Activated CD8-positive, alpha-beta T cell treated with anti-CD3 and anti-CD28 coated beads, Interleukin-2, amount 10 ng/mL, durations not matched to agents 7 days and 5 days (primary cell): ENCODE results near the gene DHDH. TPM values are rescaled to one million over a fixed set of nuclear protein-coding genes. Genes with fewer than 3 reads are reported as not detected.

Experiments
- ATAC-seq: fragments of 150-1000 bp; cut with Tn5 transposase; one replicate; pipeline ENCODE4 v1.10.0; 2021; ENCODE audit warnings: moderate library complexity
- CTCF ChIA-PET: fragments of 350-600 bp; sonication (Branson Sonifier 250); formaldehyde crosslinking; loops from one replicate; lab custom pipeline; 2021; ENCODE audit warnings: antibody characterized with exemption; lab: Charles Lee
- POLR2A ChIA-PET: fragments of 350-600 bp; sonication (Branson Sonifier 250); formaldehyde crosslinking; loops from one replicate; lab custom pipeline; 2021; ENCODE audit warnings: antibody characterized with exemption; lab: Charles Lee
- DNase-seq: peaks from one replicate; pipeline ENCODE4 v3.0.0-alpha.2; 2020
- H3K27ac Mint-ChIP-seq: one replicate; pipeline ENCODE4 v1.8.0; 2021; ENCODE audit warnings: mild to moderate bottlenecking, mixed read lengths
- H3K27me3 Mint-ChIP-seq: one replicate; pipeline ENCODE4 v1.8.0; 2021; ENCODE audit warnings: low read depth, mixed read lengths
- H3K36me3 Mint-ChIP-seq: one replicate; pipeline ENCODE4 v1.8.0; 2021; ENCODE audit warnings: low read depth, mixed read lengths
- H3K4me1 Mint-ChIP-seq: one replicate; pipeline ENCODE4 v1.8.0; 2021; ENCODE audit warnings: low read depth, mixed read lengths
- H3K4me3 Mint-ChIP-seq: one replicate; pipeline ENCODE4 v1.8.0; 2021; ENCODE audit warnings: mild to moderate bottlenecking, mixed read lengths
- H3K9me3 Mint-ChIP-seq: one replicate; pipeline ENCODE4 v1.8.0; 2022; ENCODE audit warnings: mixed read lengths; ENCODE audit not compliant: insufficient read depth
- total RNA-seq, 2 experiments: library from RNA; stranded (reverse); gene quantifications; one replicate each; pipeline ENCODE4 v1.2.3, GENCODE V29; 2021

The DHDH gene
- total RNA-seq, 2 experiments from 2014 or later = 1.6 to 1.9 TPM

DNA sequence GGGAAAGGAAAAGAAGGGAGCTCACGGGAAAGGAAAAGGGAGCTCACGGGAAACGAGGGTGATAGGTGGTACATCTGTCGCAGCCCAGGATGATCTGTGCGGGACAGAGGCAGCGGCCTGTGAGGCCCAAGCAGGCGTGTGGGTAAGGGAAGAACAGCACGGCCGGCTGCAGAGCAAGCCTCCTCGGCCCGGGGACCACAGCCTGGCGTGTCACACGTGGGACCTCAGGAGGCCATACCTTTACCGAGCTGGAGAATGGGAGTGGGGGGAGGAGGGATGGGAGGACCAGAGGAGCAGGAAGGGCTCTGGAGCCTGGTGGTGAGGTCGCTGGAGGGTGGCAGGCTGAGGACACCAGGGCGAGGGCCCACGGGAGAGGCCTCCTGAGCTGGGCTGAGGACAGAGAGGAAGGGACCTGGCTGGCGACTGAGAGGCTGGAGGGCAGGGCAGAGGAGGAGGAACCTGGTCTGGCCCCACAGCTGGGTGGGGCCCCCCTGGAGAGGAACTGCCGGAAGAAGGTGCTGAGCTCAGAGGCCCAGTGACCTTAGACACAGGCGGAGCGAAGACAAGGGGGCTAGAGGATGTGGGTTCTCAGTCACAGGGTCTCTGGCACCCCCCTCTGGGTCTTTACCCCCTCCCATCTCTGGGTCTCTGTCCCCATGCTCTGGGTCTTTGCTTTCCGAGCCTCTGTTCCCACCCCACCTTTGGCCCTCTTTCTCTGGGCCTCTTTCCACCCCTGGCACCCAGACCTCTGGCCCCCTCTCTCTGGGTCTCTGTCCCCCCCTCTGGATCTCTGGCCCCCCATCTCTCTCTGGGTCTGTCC is 28.7 kb downstream of the DHDH start:
- Mint-ChIP-seq H3K9me3 (no peaks in the 10 kb centered on the region), H3K4me3 (peak overlapping the region; percentile 96), H3K27me3 (no peaks in the 10 kb centered on the region), H3K4me1 (peaks cover 86% of the 10 kb centered on the region), H3K36me3 (peaks cover 64% of the 10 kb centered on the region), H3K27ac (peak overlapping the region; percentile 96)
- DNase-seq (peak; percentile 78), ATAC-seq (peak; percentile 27)
- ChIA-PET CTCF (interaction anchor here (0.6 to 1.7 kb wide), 4 partner anchors 8 to 62 kb away, joined by 3 to 13 read pairs (median 4); partner anchors contain the start of genes GYS1, NUCB1 and RUVBL2), POLR2A (interaction anchor here (0.7 to 1.6 kb wide), 8 partner anchors 8 to 174 kb away, joined by 3 to 15 read pairs (median 5); partner anchors contain the start of genes BAX, GYS1, NUCB1 and PPP1R15A)

DNA sequence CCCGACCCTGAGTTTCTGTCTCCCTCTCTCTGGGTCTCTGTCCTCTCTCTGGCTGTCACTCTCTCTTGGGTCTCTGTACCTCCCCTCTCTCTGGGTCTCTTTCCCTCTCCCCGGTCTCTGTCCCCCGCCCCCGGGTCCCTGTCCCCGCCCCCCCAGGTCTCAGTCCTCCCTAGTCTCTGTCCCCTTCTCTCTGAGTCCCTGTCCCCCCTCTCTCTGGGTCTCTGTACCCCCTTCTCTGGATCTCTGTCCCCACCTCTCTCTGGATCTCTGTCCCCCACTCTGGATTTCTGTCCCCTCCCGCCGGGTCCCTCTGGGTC is 29.3 kb downstream of the DHDH start:
- Mint-ChIP-seq H3K4me1 (peaks cover 85% of the 10 kb centered on the region), H3K27ac (peak overlapping the region; percentile 96), H3K9me3 (no peaks in the 10 kb centered on the region), H3K4me3 (peak overlapping the region; percentile 96), H3K36me3 (peaks cover 64% of the 10 kb centered on the region), H3K27me3 (no peaks in the 10 kb centered on the region)
- ATAC-seq (no peak), DNase-seq (no peak)
- ChIA-PET POLR2A (interaction anchor here (0.7 to 1.6 kb wide), 6 partner anchors 8 to 175 kb away, joined by 3 to 14 read pairs (median 5); partner anchors contain the start of genes GYS1, PPP1R15A and RUVBL2), CTCF (interaction anchor here (1.0 to 1.7 kb wide), 2 partner anchors 8 to 31 kb away, joined by 6 to 13 read pairs; partner anchors contain the start of genes GYS1 and RUVBL2)

DNA sequence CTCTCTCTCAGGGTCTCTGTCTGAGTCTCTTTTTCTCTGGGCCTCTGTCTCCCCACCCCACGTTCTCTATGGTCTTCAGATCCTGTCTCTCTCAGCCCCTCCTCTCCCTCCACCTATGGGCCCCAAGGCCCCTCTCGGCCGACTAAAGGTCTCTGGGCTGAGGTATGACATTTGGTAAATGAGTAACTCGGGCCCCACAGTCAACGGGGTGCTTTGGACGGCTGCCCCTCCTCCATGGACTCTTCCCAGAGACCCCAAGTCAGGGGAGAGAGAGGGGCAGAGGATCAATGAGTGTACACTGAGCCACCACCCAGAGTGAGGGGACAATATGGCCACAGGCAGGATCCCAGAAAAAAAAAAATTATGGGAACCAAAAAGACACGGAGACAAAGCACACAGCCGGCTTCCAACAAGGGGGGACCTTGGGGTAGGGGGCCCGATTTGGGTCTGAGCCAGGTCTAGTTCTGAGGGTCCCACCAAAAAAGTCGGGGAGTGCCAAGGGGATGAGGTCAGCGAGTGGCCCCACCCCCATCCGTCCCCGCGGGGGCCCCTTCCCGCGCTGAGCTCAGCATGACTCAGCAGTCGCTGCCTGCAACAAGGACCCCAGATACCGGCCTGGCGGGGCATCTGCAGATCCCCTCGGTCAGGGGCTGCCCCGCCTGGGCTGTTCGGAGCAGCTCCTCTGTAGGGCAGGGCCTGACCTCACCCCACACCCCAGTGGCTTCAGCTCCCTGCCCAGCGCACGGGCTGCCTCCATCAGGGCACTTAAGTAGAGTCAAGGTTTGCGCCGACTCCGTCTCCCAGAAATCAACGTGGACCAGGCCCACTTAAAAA is 30.1 kb downstream of the DHDH start:
- Mint-ChIP-seq H3K4me1 (peaks cover 83% of the 10 kb centered on the region), H3K4me3 (peak overlapping the region; percentile 96), H3K36me3 (peaks cover 62% of the 10 kb centered on the region), H3K27me3 (no peaks in the 10 kb centered on the region), H3K9me3 (no peaks in the 10 kb centered on the region), H3K27ac (peak overlapping the region; percentile 96)
- POLR2A ChIA-PET = interaction anchor here (0.8 to 5.4 kb wide), 9 partner anchors 9 to 1412 kb away, joined by 3 to 54 read pairs (median 4); partner anchors contain the start of genes BAX, NUCB1 and PPP1R15A
- CTCF ChIA-PET = interaction anchor here (1.0 to 1.6 kb wide), 5 partner anchors 30 to 176 kb away, joined by 3 to 6 read pairs (median 3); partner anchors contain the start of genes GYS1, NUCB1 and RUVBL2
- ATAC-seq (no peak), DNase-seq (peak; percentile 78)

DNA sequence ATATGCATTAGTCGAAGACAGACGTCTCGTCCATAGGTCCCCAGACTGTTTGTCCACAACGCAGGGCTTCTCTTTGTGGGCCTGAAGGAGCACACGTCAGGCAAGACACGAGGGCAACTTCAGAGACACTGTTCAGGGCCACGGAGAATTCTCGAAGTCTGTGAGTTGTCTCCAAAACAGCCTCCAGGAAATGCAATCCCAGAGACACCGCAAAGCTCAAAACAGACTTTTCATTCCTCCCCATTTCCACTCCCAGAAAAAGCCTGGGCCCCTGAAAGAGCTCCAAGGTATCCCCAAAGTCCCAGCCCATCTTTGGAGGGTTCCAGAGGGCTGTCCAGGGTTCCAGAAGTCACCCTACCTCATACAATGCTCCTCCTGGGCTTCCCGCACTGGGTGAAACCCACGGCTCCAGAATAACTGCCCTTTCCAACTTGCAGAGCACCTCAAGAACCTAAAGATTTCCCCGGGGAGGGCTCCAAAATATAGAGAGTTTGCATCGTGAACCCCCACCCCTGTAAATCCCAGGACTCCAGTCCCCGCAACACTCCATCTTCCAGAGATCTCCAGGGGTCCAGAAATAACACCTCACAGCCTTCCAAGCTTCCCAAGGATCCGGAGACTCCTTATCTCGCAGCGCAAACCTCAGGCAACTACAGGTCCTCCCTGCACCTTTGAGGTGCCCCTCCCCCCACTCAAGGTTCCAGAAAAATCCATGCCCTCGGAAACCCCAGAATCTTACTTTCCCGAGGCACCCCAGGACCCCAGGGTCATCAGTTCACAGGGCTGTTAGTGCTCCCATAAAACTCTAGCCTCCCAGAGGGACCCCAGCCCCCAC is 30.9 kb downstream of the DHDH start:
- peaks cover 60% of the 10 kb centered on the region for H3K36me3 Mint-ChIP-seq

DNA sequence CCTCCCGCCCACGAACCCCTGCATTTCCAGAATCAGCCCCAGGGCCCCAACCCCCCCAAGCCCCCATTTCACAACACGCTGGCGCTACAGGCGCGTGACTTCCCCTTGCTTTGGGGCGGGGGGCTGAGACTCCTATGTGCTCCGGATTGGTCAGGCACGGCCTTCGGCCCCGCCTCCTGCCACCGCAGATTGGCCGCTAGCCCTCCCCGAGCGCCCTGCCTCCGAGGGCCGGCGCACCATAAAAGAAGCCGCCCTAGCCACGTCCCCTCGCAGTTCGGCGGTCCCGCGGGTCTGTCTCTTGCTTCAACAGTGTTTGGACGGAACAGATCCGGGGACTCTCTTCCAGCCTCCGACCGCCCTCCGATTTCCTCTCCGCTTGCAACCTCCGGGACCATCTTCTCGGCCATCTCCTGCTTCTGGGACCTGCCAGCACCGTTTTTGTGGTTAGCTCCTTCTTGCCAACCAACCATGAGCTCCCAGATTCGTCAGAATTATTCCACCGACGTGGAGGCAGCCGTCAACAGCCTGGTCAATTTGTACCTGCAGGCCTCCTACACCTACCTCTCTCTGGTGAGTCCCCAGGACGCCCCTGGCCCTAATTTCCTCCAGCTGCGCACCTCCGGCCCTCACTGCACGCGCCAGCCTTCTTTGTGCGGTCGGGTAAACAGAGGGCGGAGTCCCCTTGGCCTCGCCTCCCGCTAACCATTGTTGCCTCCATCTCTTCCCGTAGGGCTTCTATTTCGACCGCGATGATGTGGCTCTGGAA is 31.7 kb downstream of the DHDH start, which contains the start of gene FTL:
Gene FTL (plus strand): TSS at position 270 of the 766 bp plus-strand sequence. CDS start 199 bp downstream, at position 469.
- CTCF ChIA-PET = interaction anchor here (2.1 to 3.8 kb wide), 2 partner anchors 28 to 170 kb away, joined by 7 to 23 read pairs; partner anchors contain the start of genes GYS1 and RUVBL2
- DNase-seq (peak; percentile 94), ATAC-seq (peak; percentile 72)
- Mint-ChIP-seq H3K4me3 (peak within 1 kb of the TSS; percentile 96), H3K36me3 (peaks cover 60% of the 10 kb centered on the region), H3K27me3 (no peaks in the 10 kb centered on the region), H3K4me1 (peaks cover 73% of the 10 kb centered on the region), H3K27ac (peak within 1 kb of the TSS; percentile 96), H3K9me3 (no peaks in the 10 kb centered on the region)
- POLR2A ChIA-PET = interaction anchor here (0.7 to 5.4 kb wide), 6 partner anchors 8 to 91 kb away, joined by 3 to 54 read pairs (median 6); partner anchors contain the start of genes BAX, NUCB1 and PPP1R15A

More for the DNA sequence above, 30.9 kb downstream of the DHDH start:
- Mint-ChIP-seq H3K9me3 (no peaks in the 10 kb centered on the region), H3K4me3 (peak overlapping the region; percentile 96), H3K27ac (peak overlapping the region; percentile 96), H3K4me1 (peaks cover 77% of the 10 kb centered on the region), H3K27me3 (no peaks in the 10 kb centered on the region)
- DNase-seq (no peak), ATAC-seq (no peak)
- CTCF ChIA-PET = interaction anchor here (1.0 to 3.8 kb wide), 6 partner anchors 28 to 177 kb away, joined by 3 to 23 read pairs (median 3); partner anchors contain the start of genes GYS1, NUCB1 and RUVBL2
- POLR2A ChIA-PET = interaction anchor here (0.6 to 5.4 kb wide), 12 partner anchors 10 to 1411 kb away, joined by 3 to 54 read pairs (median 4); partner anchors contain the start of genes BAX, NUCB1 and PPP1R15A

DNA sequence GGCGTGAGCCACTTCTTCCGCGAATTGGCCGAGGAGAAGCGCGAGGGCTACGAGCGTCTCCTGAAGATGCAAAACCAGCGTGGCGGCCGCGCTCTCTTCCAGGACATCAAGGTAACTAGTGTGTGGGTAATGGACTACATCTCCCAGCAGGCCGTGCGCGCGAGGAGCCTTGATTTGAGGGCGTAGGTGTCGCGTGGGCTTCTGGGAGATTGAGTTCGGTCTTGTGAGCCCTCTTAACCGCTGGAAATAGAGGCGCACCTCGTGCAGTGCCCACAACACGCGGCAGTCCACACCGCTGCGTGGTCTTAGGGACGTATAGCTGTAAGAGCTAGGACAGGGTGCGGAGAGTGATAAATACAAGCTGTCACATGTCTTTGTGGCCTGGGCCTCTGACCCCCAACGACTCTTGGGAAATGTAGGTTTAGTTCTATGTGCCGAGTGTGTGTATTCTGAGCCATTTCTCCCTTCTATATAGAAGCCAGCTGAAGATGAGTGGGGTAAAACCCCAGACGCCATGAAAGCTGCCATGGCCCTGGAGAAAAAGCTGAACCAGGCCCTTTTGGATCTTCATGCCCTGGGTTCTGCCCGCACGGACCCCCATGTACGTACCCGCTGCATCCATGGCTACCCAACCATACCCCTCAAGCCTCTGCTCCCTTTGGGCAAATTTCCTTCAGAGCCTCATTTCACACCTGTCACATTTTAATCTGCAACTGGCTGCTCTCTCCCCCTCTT is 32.5 kb downstream of the DHDH start:
- peak overlapping the region; percentile 96 for H3K27ac Mint-ChIP-seq
- H3K36me3 Mint-ChIP-seq = peaks cover 58% of the 10 kb centered on the region
- H3K27me3 Mint-ChIP-seq = no peaks in the 10 kb centered on the region
- no peaks in the 10 kb centered on the region for H3K9me3 Mint-ChIP-seq
- ChIA-PET CTCF (interaction anchor here (1.3 to 3.8 kb wide), 4 partner anchors 27 to 171 kb away, joined by 4 to 23 read pairs (median 6); partner anchors contain the start of genes DHDH, GYS1 and RUVBL2), POLR2A (interaction anchor here (0.5 to 5.4 kb wide), 8 partner anchors 9 to 562 kb away, joined by 3 to 54 read pairs (median 4); partner anchors contain the start of genes BAX, NUCB1, PPP1R15A and RCN3)
- peaks cover 72% of the 10 kb centered on the region for H3K4me1 Mint-ChIP-seq
- peak; percentile 95 for DNase-seq
- peak; percentile 52 for ATAC-seq
- peak overlapping the region; percentile 96 for H3K4me3 Mint-ChIP-seq

DNA sequence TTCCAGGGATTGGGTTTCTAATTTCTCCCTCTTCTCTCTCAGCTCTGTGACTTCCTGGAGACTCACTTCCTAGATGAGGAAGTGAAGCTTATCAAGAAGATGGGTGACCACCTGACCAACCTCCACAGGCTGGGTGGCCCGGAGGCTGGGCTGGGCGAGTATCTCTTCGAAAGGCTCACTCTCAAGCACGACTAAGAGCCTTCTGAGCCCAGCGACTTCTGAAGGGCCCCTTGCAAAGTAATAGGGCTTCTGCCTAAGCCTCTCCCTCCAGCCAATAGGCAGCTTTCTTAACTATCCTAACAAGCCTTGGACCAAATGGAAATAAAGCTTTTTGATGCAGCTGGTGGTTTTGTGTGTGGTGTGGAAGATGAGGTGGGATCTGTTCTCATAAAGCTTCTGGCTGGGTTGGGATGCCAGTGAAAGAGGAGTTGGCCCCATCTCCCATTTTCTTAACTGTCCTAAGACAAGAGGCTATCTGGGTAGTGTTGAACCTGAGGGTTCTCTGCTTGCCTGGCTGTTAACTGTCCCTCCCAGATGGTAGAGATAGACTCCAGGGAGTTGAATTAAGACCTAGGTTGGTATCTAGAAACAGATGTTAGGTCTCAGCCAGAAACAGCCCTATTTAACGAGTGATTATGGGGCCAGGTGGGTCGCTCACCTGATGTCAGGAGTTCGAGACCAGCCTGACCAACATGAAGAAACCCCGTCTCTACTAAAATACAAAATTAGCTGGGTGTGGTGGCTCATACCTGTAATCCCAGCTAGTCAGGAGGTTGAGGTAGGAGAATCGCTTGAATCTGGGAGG is 33.2 kb downstream of the DHDH start:
- peaks cover 53% of the 10 kb centered on the region for H3K36me3 Mint-ChIP-seq
- POLR2A ChIA-PET = interaction anchor here (0.5 to 5.4 kb wide), 6 partner anchors 11 to 561 kb away, joined by 3 to 54 read pairs (median 4); partner anchors contain the start of genes NUCB1, PPP1R15A and RCN3

DNA sequence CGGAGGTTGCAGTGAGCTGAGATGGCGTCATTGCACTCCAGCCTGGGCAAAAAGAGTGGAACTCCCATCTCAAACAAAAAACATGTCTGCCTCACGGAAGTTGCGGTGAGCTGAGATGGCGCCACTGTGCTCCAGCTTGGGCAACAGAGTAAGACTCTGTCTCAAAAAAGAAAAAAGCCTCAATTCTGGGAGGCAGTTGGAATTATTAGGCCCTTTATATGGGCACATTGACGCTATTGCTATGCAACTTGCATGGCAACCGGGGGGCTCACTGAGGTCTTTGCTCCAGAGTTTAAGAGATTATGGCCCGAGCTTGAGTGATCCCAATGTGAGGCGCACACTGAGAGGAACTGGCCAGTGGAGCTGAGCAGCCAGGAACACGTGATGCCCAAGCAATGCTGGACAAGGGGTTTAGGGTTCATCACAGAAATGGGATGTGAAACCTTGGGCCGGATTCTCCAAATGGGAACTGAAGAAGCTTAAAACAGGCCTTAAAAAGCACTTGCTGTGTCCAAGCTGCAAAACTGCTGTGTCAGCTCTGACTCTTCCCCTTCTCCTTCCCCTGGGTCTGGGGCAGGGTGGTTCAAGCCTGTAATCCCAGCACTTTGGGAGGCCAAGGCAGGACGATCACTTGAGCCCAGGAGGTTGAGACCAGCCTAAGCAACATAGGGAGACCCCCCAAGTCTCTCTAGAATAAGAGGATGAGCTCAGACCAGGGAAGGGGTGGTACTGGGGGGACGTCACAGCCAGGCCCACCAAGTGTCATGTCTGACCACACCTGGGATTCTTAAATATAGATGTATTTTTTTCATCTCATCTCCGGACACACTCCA is 34.1 kb downstream of the DHDH start:
- peaks cover 46% of the 10 kb centered on the region for H3K36me3 Mint-ChIP-seq
- H3K4me3 Mint-ChIP-seq = peak overlapping the region; percentile 96
- DNase-seq (no peak), ATAC-seq (no peak)
- CTCF ChIA-PET = interaction anchor here (0.7 to 3.8 kb wide), 5 partner anchors 25 to 172 kb away, joined by 3 to 23 read pairs (median 5); partner anchors contain the start of genes DHDH, GYS1, PPP1R15A and RUVBL2
- no peaks in the 10 kb centered on the region for H3K27me3 Mint-ChIP-seq
- H3K4me1 Mint-ChIP-seq = peaks cover 59% of the 10 kb centered on the region
- POLR2A ChIA-PET = interaction anchor here (1.4 to 5.4 kb wide), 2 partner anchors 66 to 93 kb away, joined by 3 to 54 read pairs; partner anchors contain the start of gene PPP1R15A
- H3K9me3 Mint-ChIP-seq = no peaks in the 10 kb centered on the region
- peak overlapping the region; percentile 23 for H3K27ac Mint-ChIP-seq

More for the DNA sequence above, 33.2 kb downstream of the DHDH start:
- no peak for ATAC-seq
- no peaks in the 10 kb centered on the region for H3K9me3 Mint-ChIP-seq
- H3K27ac Mint-ChIP-seq = peak overlapping the region; percentile 96
- H3K27me3 Mint-ChIP-seq = no peaks in the 10 kb centered on the region
- CTCF ChIA-PET = interaction anchor here (1.3 to 3.8 kb wide), 4 partner anchors 26 to 171 kb away, joined by 4 to 23 read pairs (median 6); partner anchors contain the start of genes DHDH, GYS1 and RUVBL2
- peak; percentile 35 for DNase-seq
- H3K4me3 Mint-ChIP-seq = peak overlapping the region; percentile 96
- H3K4me1 Mint-ChIP-seq = peaks cover 67% of the 10 kb centered on the region
